ENCODE data around the gene ANP32A.

GRCh38 chr15:68768321-68768720 lies 52.4 kb downstream of the ANP32A start:
- TF ChIP-seq CTCF (IDR thresholded peaks at IDR 0.05) (no peak), POLR2A (IDR thresholded peaks at IDR 0.05) (no peak), POLR2AphosphoS5 (IDR thresholded peaks at IDR 0.05) (no peak), EP300 (IDR thresholded peaks at IDR 0.05) (no peak)
